ENCODE data around the gene CDK6. TPM values are rescaled to one million over a fixed set of nuclear protein-coding genes. Genes with fewer than 3 reads are reported as not detected.

The CDK6 gene
- total and polyA plus RNA-seq, 2 of the 8 experiments (the other 6 are each of a cell fraction or from before 2014, with no cell fraction given): 5.9 to 18.9 TPM

DNA sequence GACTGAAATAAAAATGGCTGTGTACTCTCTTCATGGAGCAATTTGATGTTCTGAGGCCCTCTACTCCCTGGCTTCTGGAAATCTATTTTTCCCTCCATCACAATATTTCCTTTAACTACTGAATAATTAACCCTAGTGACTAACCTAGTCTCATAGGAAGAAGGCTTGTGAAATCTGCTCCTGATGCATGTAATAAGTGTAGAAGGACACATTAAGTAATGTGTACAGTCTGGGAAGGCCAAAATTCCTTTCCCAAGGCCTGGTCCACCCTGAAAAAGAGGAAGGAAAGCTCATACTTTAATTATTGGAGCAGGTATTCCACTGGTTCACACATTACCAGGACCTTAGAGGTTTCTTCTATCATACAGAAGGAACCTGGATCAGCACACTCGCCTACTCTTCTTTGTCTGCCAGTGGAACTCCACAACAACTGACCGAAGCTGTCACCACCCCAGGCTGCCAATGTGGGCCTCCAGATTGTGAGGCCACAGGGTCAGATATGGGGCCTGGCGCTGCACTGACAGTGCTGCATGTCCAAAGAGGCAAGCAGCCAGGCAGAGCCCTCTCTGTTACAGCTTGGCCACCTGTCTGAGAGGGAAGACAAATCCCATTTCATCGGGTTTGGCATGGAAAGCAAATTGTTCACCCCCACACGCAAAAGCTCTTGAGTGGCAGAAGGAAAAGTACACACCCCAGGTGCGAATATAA, 191.8 kb downstream of the CDK6 start:
- WGBS, 2 experiments (ENCODE audit: extremely low coverage in 1 of 2, insufficient coverage in 1 of 2, insufficient read length in 1 of 2, insufficient replicate concordance in 2 of 2, low coverage in 1 of 2, low lambda C conversion rate in 2 of 2, missing lambda C conversion rate in 1 of 2): 87% methylated on average over 6 of the region's 6 CpGs; no CpG with 5 or more reads in 1 of the 2 experiments
- H3K14ac ChIP-seq (ENCODE audit: insufficient read length): no peak overlapping the region
- POLR2A ChIA-PET (ENCODE audit: partially characterized antibody): no interaction called here
- TF ChIP-seq KDM4A (IDR thresholded peaks at IDR 0.05; ENCODE audit: low read depth, low read length, severe bottlenecking) (no peak), FOSL1 (IDR thresholded peaks at IDR 0.05; ENCODE audit: insufficient read depth, low read depth, low read length) (no peak), SAP30 (IDR thresholded peaks at IDR 0.05; ENCODE audit: insufficient read depth, insufficient replicate concordance, low read length) (no peak), CEBPB (IDR thresholded peaks at IDR 0.05; ENCODE audit: low read depth, low read length) (no peak), GABPA (IDR thresholded peaks at IDR 0.05; ENCODE audit: borderline replicate concordance, insufficient read depth, low read length) (no peak), HDAC6 (IDR thresholded peaks at IDR 0.05; ENCODE audit: low read depth, low read length) (no peak), HDAC2 (IDR thresholded peaks at IDR 0.05; ENCODE audit: borderline replicate concordance in 1 of 2, low read depth in 2 of 2, low read length in 2 of 2) (no peak), CBX5 (IDR thresholded peaks at IDR 0.05; ENCODE audit: low read depth, low read length) (no peak), CREB1 (IDR thresholded peaks at IDR 0.05) (no peak), SIRT6 (IDR thresholded peaks at IDR 0.05; ENCODE audit: low read length) (no peak), E2F6 (IDR thresholded peaks at IDR 0.05) (no peak), POLR2A (IDR thresholded peaks at IDR 0.05; ENCODE audit: control extremely low read depth in 1 of 2, low read depth in 2 of 2, low read length in 2 of 2) (no peak)

More for the DNA sequence above, 191.8 kb downstream of the CDK6 start:
- Histone ChIP-seq H4K20me1 (replicated peaks in 1 of 2; ENCODE audit: control insufficient read depth in 1 of 2, insufficient read depth in 2 of 2, low read length in 2 of 2) (no peaks in the 10 kb centered on the region), H4K8ac (ENCODE audit: extremely low read depth, insufficient read depth, low read length) (no peak overlapping the region), H3K4me3 (ENCODE audit: extremely low read depth in 1 of 4, insufficient read depth in 2 of 4, low read depth in 3 of 4, low read length in 4 of 4) (no peak overlapping the region), H2AFZ (ENCODE audit: low read length) (no peak overlapping the region), H3K23me2 (ENCODE audit: low read depth, low read length) (no peaks in the 10 kb centered on the region), H3K4me1 (replicated peaks in 1 of 4; ENCODE audit: control insufficient read depth in 3 of 4, insufficient read depth in 4 of 4, low read length in 3 of 4) (no peaks in the 10 kb centered on the region), H3K79me1 (ENCODE audit: low read depth, low read length) (no peaks in the 10 kb centered on the region), H3K18ac (ENCODE audit: extremely low read depth, low read length) (no peak overlapping the region), H4K5ac (ENCODE audit: insufficient read length, low read depth, low read length) (no peak overlapping the region), H3K4me2 (ENCODE audit: insufficient read depth in 1 of 2, low read depth in 2 of 2, low read length in 2 of 2) (no peak overlapping the region), H2BK120ac (replicated peaks; ENCODE audit: low read depth, low read length) (no peak overlapping the region), H3K4ac (replicated peaks; ENCODE audit: insufficient read length, low read depth, low read length) (no peak overlapping the region), H2BK5ac (ENCODE audit: low read depth, low read length) (no peak overlapping the region), H3K79me2 (ENCODE audit: control insufficient read depth in 1 of 2, insufficient read depth in 2 of 2, low read length in 2 of 2) (no peaks in the 10 kb centered on the region), H3K9me3 (ENCODE audit: insufficient read depth in 2 of 2, low read depth in 1 of 2, low read length in 1 of 2) (no peaks in the 10 kb centered on the region), H3K56ac (replicated peaks; ENCODE audit: insufficient read length, low read depth, low read length) (no peak overlapping the region), H2BK20ac (ENCODE audit: low read length) (no peak overlapping the region), H2BK12ac (ENCODE audit: low read depth, low read length) (no peak overlapping the region), H3K23ac (ENCODE audit: insufficient read length) (no peak overlapping the region), H2AK5ac (ENCODE audit: low read depth, low read length) (no peak overlapping the region), H3K27ac (ENCODE audit: low read depth, low read length) (no peak overlapping the region), H4K91ac (replicated peaks; ENCODE audit: insufficient read length, low read length) (no peak overlapping the region), H3K36me3 (ENCODE audit: control insufficient read depth in 2 of 4, insufficient read depth in 4 of 4, low read length in 3 of 4) (no peaks in the 10 kb centered on the region), H3K27me3 (replicated peaks in 1 of 4; ENCODE audit: control insufficient read depth in 3 of 4, extremely low read depth in 1 of 4, insufficient read depth in 3 of 4, low read length in 3 of 4) (no peaks in the 10 kb centered on the region), H3K9ac (replicated peaks in 1 of 4; ENCODE audit: extremely low read depth in 1 of 4, low read depth in 3 of 4, low read length in 3 of 4) (no peak overlapping the region), H2BK15ac (ENCODE audit: low read length) (no peak overlapping the region)
- FAIRE-seq: no peak
- DNase-seq (ENCODE audit: low read depth in 1 of 2, low spot score in 2 of 2): no peak
- CTCF ChIA-PET (ENCODE audit: partially characterized antibody): interaction anchor here (0.7 to 1.5 kb wide), 4 partner anchors 13 to 472 kb away, joined by 3 to 5 read pairs (median 4); no protein-coding TSS in a partner anchor

Data from H1 (cell line).